Measurements from ENCODE around the gene EDC4. TPM values are rescaled to one million over a fixed set of nuclear protein-coding genes. Genes with fewer than 3 reads are reported as not detected.

The EDC4 gene
- total and polyA plus RNA-seq, 2 of the 13 experiments (the other 11 are each of a cell fraction or from before 2014, with no cell fraction given) = 51.4 to 59.1 TPM

DNA sequence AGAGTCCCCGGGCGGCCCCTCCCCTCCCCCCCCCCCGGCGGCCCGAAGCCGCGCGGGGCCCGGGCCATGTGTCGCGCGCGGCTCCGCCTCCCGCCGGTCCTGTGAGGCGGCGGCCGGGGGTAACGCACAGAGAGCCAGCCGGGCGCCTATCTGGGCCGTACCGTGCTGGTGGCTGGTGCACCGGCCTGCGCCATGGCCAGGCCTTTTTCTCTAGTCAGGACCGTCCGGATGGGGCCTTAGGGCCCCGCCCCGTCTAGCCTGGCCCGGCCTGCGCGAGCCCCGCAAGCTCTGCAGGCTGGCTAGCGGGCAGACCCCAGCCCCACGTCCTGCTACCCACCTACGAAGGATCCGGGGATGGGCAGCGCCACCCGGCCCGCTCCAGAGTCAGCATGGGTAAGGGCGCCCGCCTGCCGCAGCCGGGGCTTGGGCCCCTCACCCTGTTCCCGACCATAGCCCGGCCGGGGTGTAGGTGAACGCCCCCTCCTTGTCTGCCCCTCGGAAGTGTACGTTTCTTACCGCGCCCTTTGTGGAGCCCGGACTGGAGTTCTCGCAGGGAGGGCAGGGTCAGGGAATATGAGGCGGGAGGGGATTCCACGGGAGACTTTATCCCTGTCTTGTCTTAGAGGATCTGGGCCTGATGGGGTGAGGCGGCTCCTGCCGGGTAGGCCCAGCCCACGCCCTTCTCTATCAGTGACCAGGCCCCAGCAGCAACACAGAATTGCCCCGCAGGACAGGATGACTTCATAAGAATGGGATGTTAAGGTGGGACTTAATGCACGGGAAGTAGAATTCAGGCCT is 25.6 kb upstream of the EDC4 start, which contains the start of gene CENPT (continued):
- TF ChIP-seq, protein P1, sequence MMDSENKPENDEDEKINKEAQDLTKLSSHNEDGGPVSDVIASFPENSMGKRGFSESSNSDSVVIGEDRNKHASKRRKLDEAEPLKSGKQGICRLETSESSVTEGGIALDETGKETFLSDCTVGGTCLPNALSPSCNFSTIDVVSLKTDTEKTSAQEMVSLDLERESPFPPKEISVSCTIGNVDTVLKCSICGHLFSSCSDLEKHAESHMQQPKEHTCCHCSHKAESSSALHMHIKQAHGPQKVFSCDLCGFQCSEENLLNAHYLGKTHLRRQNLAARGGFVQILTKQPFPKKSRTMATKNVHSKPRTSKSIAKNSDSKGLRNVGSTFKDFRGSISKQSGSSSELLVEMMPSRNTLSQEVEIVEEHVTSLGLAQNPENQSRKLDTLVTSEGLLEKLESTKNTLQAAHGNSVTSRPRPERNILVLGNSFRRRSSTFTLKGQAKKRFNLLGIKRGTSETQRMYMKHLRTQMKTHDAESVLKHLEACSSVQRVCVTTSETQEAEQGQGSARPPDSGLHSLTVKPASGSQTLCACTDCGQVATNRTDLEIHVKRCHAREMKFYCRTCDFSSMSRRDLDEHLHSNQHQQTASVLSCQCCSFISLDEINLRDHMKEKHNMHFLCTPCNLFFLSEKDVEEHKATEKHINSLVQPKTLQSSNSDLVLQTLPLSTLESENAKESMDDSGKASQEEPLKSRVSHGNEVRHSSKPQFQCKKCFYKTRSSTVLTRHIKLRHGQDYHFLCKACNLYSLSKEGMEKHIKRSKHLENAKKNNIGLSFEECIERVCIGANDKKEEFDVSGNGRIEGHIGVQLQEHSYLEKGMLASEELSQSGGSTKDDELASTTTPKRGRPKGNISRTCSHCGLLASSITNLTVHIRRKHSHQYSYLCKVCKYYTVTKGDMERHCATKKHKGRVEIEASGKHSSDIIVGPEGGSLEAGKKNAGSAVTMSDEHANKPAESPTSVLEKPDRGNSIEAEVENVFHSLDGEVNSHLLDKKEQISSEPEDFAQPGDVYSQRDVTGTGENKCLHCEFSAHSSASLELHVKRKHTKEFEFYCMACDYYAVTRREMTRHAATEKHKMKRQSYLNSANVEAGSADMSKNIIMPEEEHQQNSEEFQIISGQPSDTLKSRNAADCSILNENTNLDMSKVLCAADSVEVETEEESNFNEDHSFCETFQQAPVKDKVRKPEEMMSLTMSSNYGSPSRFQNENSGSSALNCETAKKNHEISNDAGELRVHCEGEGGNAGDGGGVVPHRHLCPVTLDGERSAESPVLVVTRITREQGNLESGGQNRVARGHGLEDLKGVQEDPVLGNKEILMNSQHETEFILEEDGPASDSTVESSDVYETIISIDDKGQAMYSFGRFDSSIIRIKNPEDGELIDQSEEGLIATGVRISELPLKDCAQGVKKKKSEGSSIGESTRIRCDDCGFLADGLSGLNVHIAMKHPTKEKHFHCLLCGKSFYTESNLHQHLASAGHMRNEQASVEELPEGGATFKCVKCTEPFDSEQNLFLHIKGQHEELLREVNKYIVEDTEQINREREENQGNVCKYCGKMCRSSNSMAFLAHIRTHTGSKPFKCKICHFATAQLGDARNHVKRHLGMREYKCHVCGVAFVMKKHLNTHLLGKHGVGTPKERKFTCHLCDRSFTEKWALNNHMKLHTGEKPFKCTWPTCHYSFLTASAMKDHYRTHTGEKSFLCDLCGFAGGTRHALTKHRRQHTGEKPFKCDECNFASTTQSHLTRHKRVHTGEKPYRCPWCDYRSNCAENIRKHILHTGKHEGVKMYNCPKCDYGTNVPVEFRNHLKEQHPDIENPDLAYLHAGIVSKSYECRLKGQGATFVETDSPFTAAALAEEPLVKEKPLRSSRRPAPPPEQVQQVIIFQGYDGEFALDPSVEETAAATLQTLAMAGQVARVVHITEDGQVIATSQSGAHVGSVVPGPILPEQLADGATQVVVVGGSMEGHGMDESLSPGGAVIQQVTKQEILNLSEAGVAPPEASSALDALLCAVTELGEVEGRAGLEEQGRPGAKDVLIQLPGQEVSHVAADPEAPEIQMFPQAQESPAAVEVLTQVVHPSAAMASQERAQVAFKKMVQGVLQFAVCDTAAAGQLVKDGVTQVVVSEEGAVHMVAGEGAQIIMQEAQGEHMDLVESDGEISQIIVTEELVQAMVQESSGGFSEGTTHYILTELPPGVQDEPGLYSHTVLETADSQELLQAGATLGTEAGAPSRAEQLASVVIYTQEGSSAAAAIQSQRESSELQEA (CRISPR knock-in tag; IDR thresholded peaks at IDR 0.05; ENCODE audit: not compliant biosample characterization) = no peak
- TF ChIP-seq YEATS4 (CRISPR knock-in tag; IDR thresholded peaks at IDR 0.05; ENCODE audit: borderline replicate concordance) (peak; percentile 12; the same call in 1 of the 2 replicates), ZMYM3 (CRISPR knock-in tag; IDR thresholded peaks at IDR 0.05) (peak; percentile 37; the same call in 1 of the 2 replicates), CEBPG (CRISPR knock-in tag; IDR thresholded peaks at IDR 0.05) (no peak), KLF11 (CRISPR knock-in tag; IDR thresholded peaks at IDR 0.05) (no peak), FLYWCH1 (CRISPR knock-in tag; IDR thresholded peaks at IDR 0.05) (0 out of 2 replicates have a peak, but pooled peaks have one; percentile 17), ZNF24 (IDR thresholded peaks at IDR 0.05) (no peak), HNF4G (IDR thresholded peaks at IDR 0.05; ENCODE audit: borderline replicate concordance, low read depth, low read length) (no peak), HNF4G (CRISPR knock-in tag; IDR thresholded peaks at IDR 0.05; ENCODE audit: borderline replicate concordance, low read depth) (no peak), ZNF549 (CRISPR knock-in tag; IDR thresholded peaks at IDR 0.05) (no peak), GATAD1 (CRISPR knock-in tag; IDR thresholded peaks at IDR 0.05) (peak; percentile 22; the same call in 1 of the 2 replicates), ZNF121 (CRISPR knock-in tag; IDR thresholded peaks at IDR 0.05) (no peak), MEIS1 (CRISPR knock-in tag; IDR thresholded peaks at IDR 0.05; ENCODE audit: borderline replicate concordance) (0 out of 2 replicates have a peak, but pooled peaks have one; percentile 20), RBM22 (optimal IDR thresholded peaks at IDR 0.05; ENCODE audit: low read length) (no peak), JUND (CRISPR knock-in tag; IDR thresholded peaks at IDR 0.05) (peak; percentile 72), HDAC2 (CRISPR knock-in tag; IDR thresholded peaks at IDR 0.05) (no peak)
- TF ChIP-seq, protein P2, sequence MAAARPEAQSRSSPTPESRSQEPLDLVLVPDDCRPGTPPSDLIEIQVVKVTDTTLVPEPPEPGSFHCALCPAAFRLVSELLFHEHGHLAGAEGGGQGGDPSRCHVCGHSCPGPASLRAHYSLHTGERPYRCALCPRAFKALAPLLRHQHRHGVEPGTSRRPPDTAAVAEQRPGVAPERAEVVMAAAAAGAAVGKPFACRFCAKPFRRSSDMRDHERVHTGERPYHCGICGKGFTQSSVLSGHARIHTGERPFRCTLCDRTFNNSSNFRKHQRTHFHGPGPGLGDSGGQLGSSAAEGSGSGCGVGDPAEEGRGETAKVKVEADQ (CRISPR knock-in tag; IDR thresholded peaks at IDR 0.05; ENCODE audit: borderline replicate concordance) = no peak
- TF ChIP-seq, protein P3, sequence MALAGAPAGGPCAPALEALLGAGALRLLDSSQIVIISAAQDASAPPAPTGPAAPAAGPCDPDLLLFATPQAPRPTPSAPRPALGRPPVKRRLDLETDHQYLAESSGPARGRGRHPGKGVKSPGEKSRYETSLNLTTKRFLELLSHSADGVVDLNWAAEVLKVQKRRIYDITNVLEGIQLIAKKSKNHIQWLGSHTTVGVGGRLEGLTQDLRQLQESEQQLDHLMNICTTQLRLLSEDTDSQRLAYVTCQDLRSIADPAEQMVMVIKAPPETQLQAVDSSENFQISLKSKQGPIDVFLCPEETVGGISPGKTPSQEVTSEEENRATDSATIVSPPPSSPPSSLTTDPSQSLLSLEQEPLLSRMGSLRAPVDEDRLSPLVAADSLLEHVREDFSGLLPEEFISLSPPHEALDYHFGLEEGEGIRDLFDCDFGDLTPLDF (CRISPR knock-in tag; IDR thresholded peaks at IDR 0.05) = no peak
